ENCODE measurements around the gene CFDP1. TPM values are rescaled to one million over a fixed set of nuclear protein-coding genes. Genes with fewer than 3 reads are reported as not detected.
A peak's percentile ranks its signal among the peaks of the same experiment; 100 is the strongest.

The CFDP1 gene
- total RNA-seq, 1 experiment from 2014 or later = 97.6 TPM

- ChIA-PET CTCF (no interaction called here), POLR2A (ENCODE audit: low non-redundant PET) (no interaction called here)
- intact Hi-C loops (cut with micrococcal nuclease; ENCODE audit: unreplicated experiment) = no loop called here
- no peak for DNase-seq (ENCODE audit: low spot score)
- H3K27me3 ChIP-seq (replicated peaks; ENCODE audit: insufficient read depth, low read depth, low read length, poor library complexity) = no peaks in the 10 kb centered on the region
- H3K36me3 ChIP-seq (ENCODE audit: insufficient read depth, low read length, poor library complexity, severe bottlenecking) = peaks cover 11% of the 10 kb centered on the region
- no peaks in the 10 kb centered on the region for H3K9me3 ChIP-seq (ENCODE audit: low read depth, low read length, poor library complexity, severe bottlenecking)
- no peak overlapping the region for H3K27ac ChIP-seq (ENCODE audit: low read depth, low read length, poor library complexity, severe bottlenecking)
- no peak overlapping the region for H3K4me3 ChIP-seq (ENCODE audit: low read depth, low read length, poor library complexity, severe bottlenecking)
- BruUV-seq (replicated peaks) = no TSS peak
- TF ChIP-seq CTCF (conservative IDR thresholded peaks at IDR 0.05; ENCODE audit: low read depth, low read length) (no peak), EZH2 (IDR thresholded peaks at IDR 0.05; ENCODE audit: borderline replicate concordance, low read depth, low read length, poor library complexity, severe bottlenecking) (no peak)
- H3K4me1 ChIP-seq (ENCODE audit: insufficient read depth, low read length, poor library complexity, severe bottlenecking) = peaks cover 5% of the 10 kb centered on the region
Measured at GRCh38 chr16:75387951-75388350, 45.4 kb downstream of the CFDP1 start.

- ChIA-PET POLR2A (ENCODE audit: low non-redundant PET) (no interaction called here), CTCF (interaction anchor here (0.5 to 1.1 kb wide), 8 partner anchors 8 to 274 kb away, joined by 3 to 42 read pairs (median 4); no protein-coding TSS in a partner anchor)
- no peaks in the 10 kb centered on the region for H3K9me3 ChIP-seq (ENCODE audit: low read depth, low read length, poor library complexity, severe bottlenecking)
- H3K27ac ChIP-seq (ENCODE audit: low read depth, low read length, poor library complexity, severe bottlenecking) = no peak overlapping the region
- DNase-seq (ENCODE audit: low spot score) = peak; percentile 85
- H3K36me3 ChIP-seq (ENCODE audit: insufficient read depth, low read length, poor library complexity, severe bottlenecking) = no peaks in the 10 kb centered on the region
- H3K4me3 ChIP-seq (ENCODE audit: low read depth, low read length, poor library complexity, severe bottlenecking) = no peak overlapping the region
- H3K4me1 ChIP-seq (ENCODE audit: insufficient read depth, low read length, poor library complexity, severe bottlenecking) = peaks cover 5% of the 10 kb centered on the region
- no TSS peak for BruUV-seq (replicated peaks)
- no peak for TF ChIP-seq EZH2 (IDR thresholded peaks at IDR 0.05; ENCODE audit: borderline replicate concordance, low read depth, low read length, poor library complexity, severe bottlenecking)
- TF ChIP-seq CTCF (conservative IDR thresholded peaks at IDR 0.05; ENCODE audit: low read depth, low read length) = peak; percentile 75
- H3K27me3 ChIP-seq (replicated peaks; ENCODE audit: insufficient read depth, low read depth, low read length, poor library complexity) = no peaks in the 10 kb centered on the region
- intact Hi-C loops (cut with micrococcal nuclease; ENCODE audit: unreplicated experiment) = loop anchor here (1.0 kb wide), 2 partner anchors 151 to 186 kb away; no protein-coding TSS in a partner anchor
Measured at GRCh38 chr16:75385507-75386152, 47.7 kb downstream of the CFDP1 start.

- peaks cover 24% of the 10 kb centered on the region for H3K4me1 ChIP-seq (ENCODE audit: insufficient read depth, low read length, poor library complexity, severe bottlenecking)
- no peak overlapping the region for H3K4me3 ChIP-seq (ENCODE audit: low read depth, low read length, poor library complexity, severe bottlenecking)
- no peaks in the 10 kb centered on the region for H3K27me3 ChIP-seq (replicated peaks; ENCODE audit: insufficient read depth, low read depth, low read length, poor library complexity)
- ChIA-PET CTCF (interaction anchor here (0.6 kb wide), 1 partner anchor 149 kb away, joined by 9 read pairs; no protein-coding TSS in a partner anchor), POLR2A (ENCODE audit: low non-redundant PET) (no interaction called here)
- no peak overlapping the region for H3K27ac ChIP-seq (ENCODE audit: low read depth, low read length, poor library complexity, severe bottlenecking)
- no peaks in the 10 kb centered on the region for H3K9me3 ChIP-seq (ENCODE audit: low read depth, low read length, poor library complexity, severe bottlenecking)
- no TSS peak for BruUV-seq (replicated peaks)
- TF ChIP-seq CTCF (conservative IDR thresholded peaks at IDR 0.05; ENCODE audit: low read depth, low read length) (no peak), EZH2 (IDR thresholded peaks at IDR 0.05; ENCODE audit: borderline replicate concordance, low read depth, low read length, poor library complexity, severe bottlenecking) (no peak)
- intact Hi-C loops (cut with micrococcal nuclease; ENCODE audit: unreplicated experiment) = no loop called here
- DNase-seq (ENCODE audit: low spot score) = no peak
- H3K36me3 ChIP-seq (ENCODE audit: insufficient read depth, low read length, poor library complexity, severe bottlenecking) = no peaks in the 10 kb centered on the region
Measured at GRCh38 chr16:75383141-75383540, 50.2 kb downstream of the CFDP1 start.
